Measurements from ENCODE around the gene DPEP3.

GRCh38 chr16:67971111-67971510 lies 9.2 kb downstream of the DPEP3 start:
- TF ChIP-seq CTCF (IDR thresholded peaks at IDR 0.05; ENCODE audit: poor library complexity, severe bottlenecking) (no peak), EP300 (conservative IDR thresholded peaks at IDR 0.05; ENCODE audit: poor library complexity, severe bottlenecking) (no peak), POLR2AphosphoS5 (IDR thresholded peaks at IDR 0.05) (no peak), TAF1 (IDR thresholded peaks at IDR 0.05; ENCODE audit: low read depth) (no peak), REST (IDR thresholded peaks at IDR 0.05; ENCODE audit: borderline replicate concordance) (no peak), EZH2 (IDR thresholded peaks at IDR 0.05; ENCODE audit: borderline replicate concordance, insufficient read depth, low read length, poor library complexity, severe bottlenecking) (no peak), SMC3 (conservative IDR thresholded peaks at IDR 0.05; ENCODE audit: poor library complexity) (no peak), MXI1 (conservative IDR thresholded peaks at IDR 0.05; ENCODE audit: poor library complexity, severe bottlenecking) (no peak), RAD21 (conservative IDR thresholded peaks at IDR 0.05) (no peak)

All from neural cell (in vitro differentiated cells).